H1 (cell line): ENCODE data around the gene COL5A1.

Experiments used
- CBX5 ChIP-seq: fragments of 300-800, 300-1000 bp; sonication (generic); IDR thresholded peaks from 2 replicates; pipeline ENCODE4 v1.7.1; 2016; ENCODE audit warnings: antibody characterized with exemption, low read length, low read depth
- EZH2 ChIP-seq: fragments of 200-600 bp; sonication (generic); IDR thresholded peaks from 2 replicates; pipeline ENCODE4 v1.7.1; 2012; ENCODE audit warnings: low read depth, mild to moderate bottlenecking, moderate library complexity, low read length, inconsistent platforms; ENCODE audit not compliant: severe bottlenecking
- GTF2F1 ChIP-seq: IDR thresholded peaks from 2 replicates; pipeline ENCODE4 v1.6.1; 2012; ENCODE audit warnings: low read depth, low read length, improper control_type of control experiment, borderline replicate concordance
- KDM5A ChIP-seq: fragments of 200-600 bp; IDR thresholded peaks from 2 replicates; pipeline ENCODE4 v1.7.1; 2012; ENCODE audit warnings: mild to moderate bottlenecking, low read length, inconsistent platforms, mixed read lengths
- POLR2A ChIP-seq, 2 experiments: IDR thresholded peaks; 1 replicate in 1 of 2; 2 replicates in 1 of 2; pipeline ENCODE4 v1.6.1; 2011; ENCODE audit warnings: low read depth in 2 of 2, low read length in 2 of 2, mild to moderate bottlenecking in 2 of 2; ENCODE audit errors: control extremely low read depth in 1 of 2
- POLR2AphosphoS5 ChIP-seq: IDR thresholded peaks from 2 replicates; pipeline ENCODE4 v1.6.1; 2011; ENCODE audit warnings: low read depth, low read length
- RAD21 ChIP-seq, 2 experiments: IDR thresholded peaks in 1 of 2; conservative IDR thresholded peaks in 1 of 2; 2 replicates each; pipeline ENCODE4 v1.6.1; 2011; ENCODE audit warnings: low read depth in 2 of 2, low read length in 2 of 2, improper control_type of control experiment in 1 of 2, inconsistent platforms in 1 of 2, mild to moderate bottlenecking in 1 of 2, moderate library complexity in 1 of 2
- SIN3A ChIP-seq, 2 experiments: IDR thresholded peaks in 1 of 2; conservative IDR thresholded peaks in 1 of 2; 2 replicates each; pipeline ENCODE4 v1.6.1; 2011 to 2012; ENCODE audit warnings: low read length in 2 of 2, improper control_type of control experiment in 1 of 2, low read depth in 1 of 2, mild to moderate bottlenecking in 1 of 2
- TEAD4 ChIP-seq: IDR thresholded peaks from 2 replicates; pipeline ENCODE4 v1.6.1; 2012; ENCODE audit warnings: low read depth, low read length, inconsistent platforms, mixed read lengths
- TF ChIP-seq, protein P1 (sequence below): IDR thresholded peaks from 2 replicates; pipeline ENCODE4 v1.6.1; 2012; ENCODE audit warnings: inconsistent platforms

GRCh38 chr9:134860510-134860909 lies 218.9 kb downstream of the COL5A1 start:
- TF ChIP-seq EZH2 = no peak
- TF ChIP-seq, protein P1, sequence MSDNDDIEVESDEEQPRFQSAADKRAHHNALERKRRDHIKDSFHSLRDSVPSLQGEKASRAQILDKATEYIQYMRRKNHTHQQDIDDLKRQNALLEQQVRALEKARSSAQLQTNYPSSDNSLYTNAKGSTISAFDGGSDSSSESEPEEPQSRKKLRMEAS = no peak
- TF ChIP-seq POLR2AphosphoS5 = no peak
- TF ChIP-seq GTF2F1 = no peak
- no peak for TF ChIP-seq CBX5
- no peak for TF ChIP-seq TEAD4
- TF ChIP-seq RAD21 (IDR thresholded peaks at IDR 0.05 in 1 of 2, conservative IDR thresholded peaks at IDR 0.05 in 1 of 2; ENCODE audit: low read depth in 2 of 2, low read length in 2 of 2) = no peak
- TF ChIP-seq POLR2A (IDR thresholded peaks at IDR 0.05; ENCODE audit: control extremely low read depth in 1 of 2, low read depth in 2 of 2, low read length in 2 of 2) = no peak
- TF ChIP-seq SIN3A (conservative IDR thresholded peaks at IDR 0.05 in 1 of 2, IDR thresholded peaks at IDR 0.05 in 1 of 2; ENCODE audit: low read depth in 1 of 2, low read length in 2 of 2) = no peak
- TF ChIP-seq KDM5A = no peak
